IMR-90 (cell line): ENCODE measurements around the gene RPS23.

Source experiments
- BHLHE40 ChIP-seq: fragments of 150-350 bp; IDR thresholded peaks from 2 replicates; pipeline ENCODE4 v1.6.1; 2016; ENCODE audit warnings: mild to moderate bottlenecking, low read depth, low read length
- CHD1 ChIP-seq: IDR thresholded peaks from 2 replicates; pipeline ENCODE4 v1.6.1; 2012; ENCODE audit warnings: low read depth, low read length, improper control_type of control experiment
- FOS ChIP-seq: fragments of 150-350 bp; IDR thresholded peaks from 2 replicates; pipeline ENCODE4 v1.6.1; 2016; ENCODE audit warnings: low read depth, low read length
- MAFK ChIP-seq: IDR thresholded peaks from 2 replicates; pipeline ENCODE4 v1.6.1; 2012; ENCODE audit warnings: low read depth, low read length, improper control_type of control experiment
- MXI1 ChIP-seq: IDR thresholded peaks from 2 replicates; pipeline ENCODE4 v1.6.1; 2012; ENCODE audit warnings: low read depth, mild to moderate bottlenecking, low read length, moderate library complexity, borderline replicate concordance
- POLR2A ChIP-seq: IDR thresholded peaks from 2 replicates; pipeline ENCODE4 v1.6.1; 2012; ENCODE audit warnings: mild to moderate bottlenecking, low read depth, low read length
- RCOR1 ChIP-seq: IDR thresholded peaks from 2 replicates; pipeline ENCODE4 v1.6.1; 2012; ENCODE audit warnings: mild to moderate bottlenecking, low read length, improper control_type of control experiment; ENCODE audit not compliant: insufficient replicate concordance
- SMC3 ChIP-seq: fragments of 150-350 bp; IDR thresholded peaks from 2 replicates; pipeline ENCODE4 v1.6.1; 2016; ENCODE audit warnings: low read depth, mild to moderate bottlenecking, antibody characterized with exemption, low read length, moderate library complexity
- USF2 ChIP-seq: fragments of 150-350 bp; IDR thresholded peaks from 2 replicates; pipeline ENCODE4 v1.6.1; 2017; ENCODE audit warnings: mild to moderate bottlenecking, antibody characterized with exemption, low read length, low read depth
- TF ChIP-seq, protein P1 (sequence below): conservative IDR thresholded peaks from 2 replicates; pipeline ENCODE4 v1.5.1; 2012; ENCODE audit warnings: mild to moderate bottlenecking, low read depth, low read length, improper control_type of control experiment

DNA sequence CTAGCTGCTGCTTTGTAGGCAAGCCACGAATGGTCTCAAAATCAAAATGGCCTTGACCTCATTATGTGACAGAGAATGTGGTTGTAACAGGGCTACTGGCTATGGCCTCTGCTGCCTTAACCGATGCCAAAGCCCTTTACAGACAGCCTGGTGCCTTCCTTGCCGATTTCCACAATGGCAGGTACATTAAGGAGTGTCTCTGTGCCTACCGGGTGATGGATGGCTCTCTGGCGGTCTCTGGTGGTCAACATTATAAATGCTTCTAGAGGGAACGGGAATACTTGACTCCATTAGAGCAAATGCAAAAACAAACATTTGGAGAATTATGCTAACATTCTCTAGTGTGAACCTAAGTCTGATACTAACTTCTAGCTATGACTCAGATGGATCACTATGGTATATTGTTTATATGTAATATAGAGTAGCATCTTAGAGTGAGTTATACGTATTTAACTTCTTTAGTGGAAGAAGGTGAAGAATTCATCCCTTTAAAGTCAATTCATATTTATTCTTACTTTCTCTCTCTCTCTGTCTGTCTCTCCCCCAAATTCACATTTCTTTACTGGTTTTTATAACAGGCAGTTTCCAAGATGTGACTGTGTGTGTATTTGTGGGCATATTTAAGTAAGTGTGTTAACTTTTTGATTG is 52.5 kb downstream of the RPS23 start:
- TF ChIP-seq, protein P1, sequence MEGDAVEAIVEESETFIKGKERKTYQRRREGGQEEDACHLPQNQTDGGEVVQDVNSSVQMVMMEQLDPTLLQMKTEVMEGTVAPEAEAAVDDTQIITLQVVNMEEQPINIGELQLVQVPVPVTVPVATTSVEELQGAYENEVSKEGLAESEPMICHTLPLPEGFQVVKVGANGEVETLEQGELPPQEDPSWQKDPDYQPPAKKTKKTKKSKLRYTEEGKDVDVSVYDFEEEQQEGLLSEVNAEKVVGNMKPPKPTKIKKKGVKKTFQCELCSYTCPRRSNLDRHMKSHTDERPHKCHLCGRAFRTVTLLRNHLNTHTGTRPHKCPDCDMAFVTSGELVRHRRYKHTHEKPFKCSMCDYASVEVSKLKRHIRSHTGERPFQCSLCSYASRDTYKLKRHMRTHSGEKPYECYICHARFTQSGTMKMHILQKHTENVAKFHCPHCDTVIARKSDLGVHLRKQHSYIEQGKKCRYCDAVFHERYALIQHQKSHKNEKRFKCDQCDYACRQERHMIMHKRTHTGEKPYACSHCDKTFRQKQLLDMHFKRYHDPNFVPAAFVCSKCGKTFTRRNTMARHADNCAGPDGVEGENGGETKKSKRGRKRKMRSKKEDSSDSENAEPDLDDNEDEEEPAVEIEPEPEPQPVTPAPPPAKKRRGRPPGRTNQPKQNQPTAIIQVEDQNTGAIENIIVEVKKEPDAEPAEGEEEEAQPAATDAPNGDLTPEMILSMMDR: peak; percentile 93
- TF ChIP-seq USF2 (no peak), POLR2A (no peak), RCOR1 (no peak), CHD1 (no peak), MAFK (no peak), SMC3 (peak; percentile 77), BHLHE40 (no peak), MXI1 (no peak), FOS (no peak)
